Measurements from ENCODE around the gene KCTD17. TPM values are rescaled to one million over a fixed set of nuclear protein-coding genes. Genes with fewer than 3 reads are reported as not detected.

The KCTD17 gene
- total and polyA plus RNA-seq, 2 of the 4 experiments (the other 2 are of a cell fraction): 28.3 to 37.3 TPM

DNA sequence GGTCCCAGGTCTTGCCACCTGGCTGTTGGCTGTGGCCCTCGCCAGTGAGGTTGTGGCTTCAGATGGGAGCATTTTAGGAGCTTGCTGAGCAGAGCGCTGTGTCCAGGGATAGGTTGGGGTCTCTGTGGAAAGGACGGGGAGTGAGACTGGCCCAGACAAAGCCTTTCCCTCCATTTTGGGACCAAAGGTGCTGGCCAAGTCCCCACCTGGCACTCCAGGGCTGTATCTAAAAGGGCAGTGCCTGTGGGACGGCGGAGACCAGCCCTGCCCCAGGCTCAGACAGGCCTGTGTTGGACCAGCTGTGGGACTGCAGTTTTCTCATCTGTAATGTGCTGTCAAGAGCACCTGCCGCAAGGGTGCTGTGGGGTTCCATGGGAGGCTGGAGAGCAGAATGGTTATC lies 5.0 kb upstream of the KCTD17 start:
- H3K56ac ChIP-seq (ENCODE audit: extremely low read depth, insufficient read depth, low read length): no peak overlapping the region
- in situ Hi-C loops (cut with MboI; ENCODE audit: low sequenced_read_pairs) (no loop called here), intact Hi-C loops (cut with micrococcal nuclease) (no loop called here), dilution Hi-C loops (cut with HindIII; ENCODE audit: low sequenced_read_pairs, unreplicated experiment) (no loop called here)
- H4K91ac ChIP-seq (ENCODE audit: insufficient read depth, low read depth, low read length): peak overlapping the region; percentile 41; the same call in 1 of the 2 replicates
- H2AFZ ChIP-seq (replicated peaks; ENCODE audit: low read length, poor library complexity): peak overlapping the region; percentile 61
- ATAC-seq (ENCODE audit: low read depth) (no peak), DNase-seq (no peak)
- no peak overlapping the region for H3K4me2 ChIP-seq (ENCODE audit: low read depth, low read length)
- peak overlapping the region; percentile 80 for H2BK20ac ChIP-seq (ENCODE audit: low read depth, low read length)
- no peak overlapping the region for H4K8ac ChIP-seq (ENCODE audit: low read depth in 2 of 2, low read length in 2 of 2)
- H3K4ac ChIP-seq (ENCODE audit: low read depth, low read length): no peak overlapping the region
- no peak overlapping the region for H4K5ac ChIP-seq (ENCODE audit: low read depth, low read length)
- no peak overlapping the region for H2BK5ac ChIP-seq (ENCODE audit: low read depth, low read length, poor library complexity, severe bottlenecking)
- no peak overlapping the region for H3K27ac ChIP-seq (ENCODE audit: insufficient read depth, low read length)
- peaks cover 3% of the 10 kb centered on the region for H3K4me1 ChIP-seq (ENCODE audit: control insufficient read depth, insufficient read depth, low read length)
- no TSS peak for BruUV-seq (replicated peaks)
- H2BK120ac ChIP-seq (ENCODE audit: low read depth, low read length): no peak overlapping the region
- peak overlapping the region; percentile 52 for H2AK9ac ChIP-seq (replicated peaks; ENCODE audit: low read depth, low read length, poor library complexity)
- no peak overlapping the region for H3K18ac ChIP-seq (ENCODE audit: low read depth, low read length)
- H3K9me3 ChIP-seq (ENCODE audit: control insufficient read depth, insufficient read depth, low read length): no peaks in the 10 kb centered on the region
- TF ChIP-seq POLR2A (IDR thresholded peaks at IDR 0.05; ENCODE audit: low read depth, low read length) (no peak), CEBPB (IDR thresholded peaks at IDR 0.05; ENCODE audit: low read depth, low read length) (no peak), SMC3 (IDR thresholded peaks at IDR 0.05; ENCODE audit: low read depth, low read length) (no peak), MAZ (IDR thresholded peaks at IDR 0.05; ENCODE audit: borderline replicate concordance, low read depth, low read length) (no peak), CHD1 (IDR thresholded peaks at IDR 0.05; ENCODE audit: low read depth, low read length) (no peak), FOS (IDR thresholded peaks at IDR 0.05; ENCODE audit: low read depth, low read length) (no peak), USF2 (IDR thresholded peaks at IDR 0.05; ENCODE audit: low read depth, low read length) (no peak), BHLHE40 (IDR thresholded peaks at IDR 0.05; ENCODE audit: low read depth, low read length) (no peak), CTCF (conservative IDR thresholded peaks at IDR 0.05; ENCODE audit: low read depth, low read length) (no peak), RCOR1 (IDR thresholded peaks at IDR 0.05; ENCODE audit: insufficient replicate concordance, low read length) (no peak), RAD21 (IDR thresholded peaks at IDR 0.05; ENCODE audit: low read length) (no peak), MXI1 (IDR thresholded peaks at IDR 0.05; ENCODE audit: borderline replicate concordance, low read depth, low read length) (no peak), RFX5 (IDR thresholded peaks at IDR 0.05; ENCODE audit: low read depth, low read length) (no peak), ELK1 (IDR thresholded peaks at IDR 0.05; ENCODE audit: borderline replicate concordance, low read depth, low read length) (no peak)
- H3K23ac ChIP-seq (ENCODE audit: low read depth, low read length): no peak overlapping the region
- no peak overlapping the region for H3K4me3 ChIP-seq (ENCODE audit: insufficient read depth, low read depth, low read length)
- H3K9me1 ChIP-seq (ENCODE audit: insufficient read depth, low read length): peaks cover 6% of the 10 kb centered on the region; the same call in 1 of the 2 replicates
- peaks cover 2% of the 10 kb centered on the region; the same call in 1 of the 2 replicates for H3K27me3 ChIP-seq (ENCODE audit: control insufficient read depth, insufficient read depth, low read length)
- H3K79me1 ChIP-seq (ENCODE audit: low read depth in 1 of 2, low read length in 2 of 2): no peaks in the 10 kb centered on the region
- POLR2A ChIA-PET (ENCODE audit: unreplicated experiment): no interaction called here
- CTCF ChIA-PET: interaction anchor here (0.5 to 1.3 kb wide), 10 partner anchors 7 to 200 kb away, joined by 3 to 6 read pairs (median 3); no protein-coding TSS in a partner anchor
- H3K14ac ChIP-seq (replicated peaks; ENCODE audit: low read depth, low read length): no peak overlapping the region
- WGBS, 2 experiments (ENCODE audit: extremely low coverage in 2 of 2, insufficient read length in 1 of 2): 80% methylated on average over 1 of the region's 6 CpGs; no CpG with 5 or more reads in 1 of the 2 experiments
- no peak overlapping the region for H3K9ac ChIP-seq (ENCODE audit: low read depth, low read length)
- peak overlapping the region; percentile 31 for H2AK5ac ChIP-seq (ENCODE audit: low read depth, low read length)
- no peaks in the 10 kb centered on the region for H4K20me1 ChIP-seq (ENCODE audit: insufficient read depth, low read length)
- no peak overlapping the region for H2BK15ac ChIP-seq (ENCODE audit: low read depth, low read length)
- H3K36me3 ChIP-seq (ENCODE audit: control insufficient read depth, insufficient read depth, low read length): no peaks in the 10 kb centered on the region

Measured in IMR-90 (cell line).